ENCODE measurements around the gene SERPINA9.
"Not testable (repeated sequence)": the region's sequence is repeated elsewhere in the genome, so short reads cannot be mapped to it uniquely, and the experiment has no call there.

The SERPINA9 gene

DNA sequence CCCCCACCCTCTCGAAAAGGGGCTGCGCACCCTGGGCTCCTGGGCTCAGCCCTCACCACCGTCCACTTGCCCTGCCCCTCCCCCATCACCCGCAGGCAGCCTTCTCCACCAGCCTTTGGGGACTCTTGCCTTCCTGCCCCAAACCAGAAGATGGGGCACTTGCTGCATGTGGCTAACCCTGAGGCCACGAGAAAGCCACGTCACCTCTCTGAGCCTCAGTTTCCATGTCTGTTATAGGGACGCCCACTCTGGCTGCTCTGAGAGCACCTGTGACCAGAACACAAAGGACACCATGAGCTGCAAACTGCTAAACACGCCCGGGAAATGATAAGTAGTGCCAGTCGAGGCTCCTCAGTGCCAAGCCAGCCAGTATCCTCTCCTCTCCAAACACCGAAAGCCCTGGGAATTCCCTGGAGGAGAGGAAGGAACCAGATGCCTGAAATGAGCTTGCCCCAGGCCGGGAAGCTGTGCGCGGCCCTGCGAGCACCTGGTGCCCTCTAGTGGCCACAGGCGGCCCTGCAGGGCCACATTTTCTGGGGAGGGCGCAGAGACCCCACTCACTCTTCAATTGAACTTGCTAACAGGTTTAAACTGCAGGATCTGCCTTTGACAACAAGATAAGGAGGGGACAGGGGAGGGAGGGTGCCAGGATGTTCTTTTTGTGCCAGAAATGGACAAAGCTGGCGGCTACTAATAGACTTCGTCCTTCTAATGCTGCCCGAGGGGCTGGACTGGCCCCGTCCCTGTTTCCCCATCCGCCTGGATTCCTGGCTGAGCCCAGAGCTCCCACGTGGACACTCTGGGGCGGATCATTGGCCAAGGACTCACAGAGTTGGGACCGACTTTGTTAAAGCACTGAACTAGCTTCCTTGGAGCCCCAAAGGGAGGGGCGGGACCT lies 10.2 kb upstream of the SERPINA9 start:
- DNase-seq = peak; percentile 56

DNA sequence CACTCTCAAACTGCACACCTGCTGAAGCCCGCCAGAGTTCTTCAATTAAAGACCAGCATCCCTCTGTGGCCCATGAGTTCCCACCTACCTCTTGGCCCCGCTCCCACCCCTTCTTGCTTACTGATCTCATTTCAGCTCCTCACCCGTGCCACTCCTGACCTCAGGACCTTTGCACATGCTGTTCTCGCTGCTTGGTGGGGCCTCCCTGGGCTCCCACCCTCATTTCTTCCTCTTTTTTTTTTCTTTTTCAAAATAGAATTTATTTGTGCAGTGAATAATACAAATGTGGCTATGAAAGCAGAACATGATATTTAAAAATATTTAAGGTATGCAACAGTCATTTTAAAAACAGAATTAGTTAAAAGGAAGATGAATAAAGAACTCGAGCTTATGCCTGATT lies 8.5 kb upstream of the SERPINA9 start:
- no peak for DNase-seq

DNA sequence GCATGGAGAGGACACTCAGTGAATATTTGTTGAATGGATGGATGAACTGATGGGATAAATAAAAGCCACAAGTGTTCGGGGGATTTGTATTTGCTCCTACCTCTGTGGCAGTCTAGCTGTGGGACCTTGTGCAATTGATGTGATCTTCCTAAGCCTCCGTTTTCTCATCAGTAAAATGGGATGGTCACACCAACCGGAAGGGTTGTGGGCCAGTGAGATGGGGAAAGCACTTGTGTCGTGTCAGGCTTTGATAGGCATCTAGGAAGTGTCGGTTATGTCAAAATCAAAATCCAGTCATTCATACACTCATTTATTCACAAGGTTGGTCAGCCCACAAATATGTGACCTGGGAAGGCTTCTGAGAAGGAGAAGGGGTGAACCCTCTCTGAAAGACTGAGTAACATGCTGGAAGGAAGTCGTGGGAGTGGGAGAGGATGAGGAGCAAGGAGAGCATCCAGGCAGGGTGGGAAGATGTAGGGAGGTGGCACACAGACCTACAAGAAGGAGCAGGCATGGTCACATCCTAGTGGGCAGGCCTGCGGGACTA lies 7.8 kb upstream of the SERPINA9 start:
- DNase-seq = no peak

DNA sequence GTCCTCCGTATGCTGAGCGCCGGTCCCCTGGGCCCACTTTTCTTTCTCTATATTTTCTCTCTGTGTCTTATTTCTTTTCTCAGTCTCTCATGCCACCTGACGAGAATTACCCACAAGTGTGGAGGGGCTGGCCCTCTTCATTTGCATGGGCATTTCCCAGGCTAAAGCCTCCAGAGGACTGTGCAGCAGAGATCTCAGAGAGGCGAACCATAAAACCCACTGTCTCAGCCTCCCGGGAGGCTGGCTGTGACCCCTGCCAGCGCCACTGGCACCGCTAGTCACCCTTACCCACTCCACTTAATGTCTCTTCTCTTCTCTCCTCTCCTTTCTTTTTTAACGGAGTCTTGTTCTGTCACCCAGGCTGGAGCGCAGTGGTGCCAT lies 7.1 kb upstream of the SERPINA9 start:
- DNase-seq = no peak

DNA sequence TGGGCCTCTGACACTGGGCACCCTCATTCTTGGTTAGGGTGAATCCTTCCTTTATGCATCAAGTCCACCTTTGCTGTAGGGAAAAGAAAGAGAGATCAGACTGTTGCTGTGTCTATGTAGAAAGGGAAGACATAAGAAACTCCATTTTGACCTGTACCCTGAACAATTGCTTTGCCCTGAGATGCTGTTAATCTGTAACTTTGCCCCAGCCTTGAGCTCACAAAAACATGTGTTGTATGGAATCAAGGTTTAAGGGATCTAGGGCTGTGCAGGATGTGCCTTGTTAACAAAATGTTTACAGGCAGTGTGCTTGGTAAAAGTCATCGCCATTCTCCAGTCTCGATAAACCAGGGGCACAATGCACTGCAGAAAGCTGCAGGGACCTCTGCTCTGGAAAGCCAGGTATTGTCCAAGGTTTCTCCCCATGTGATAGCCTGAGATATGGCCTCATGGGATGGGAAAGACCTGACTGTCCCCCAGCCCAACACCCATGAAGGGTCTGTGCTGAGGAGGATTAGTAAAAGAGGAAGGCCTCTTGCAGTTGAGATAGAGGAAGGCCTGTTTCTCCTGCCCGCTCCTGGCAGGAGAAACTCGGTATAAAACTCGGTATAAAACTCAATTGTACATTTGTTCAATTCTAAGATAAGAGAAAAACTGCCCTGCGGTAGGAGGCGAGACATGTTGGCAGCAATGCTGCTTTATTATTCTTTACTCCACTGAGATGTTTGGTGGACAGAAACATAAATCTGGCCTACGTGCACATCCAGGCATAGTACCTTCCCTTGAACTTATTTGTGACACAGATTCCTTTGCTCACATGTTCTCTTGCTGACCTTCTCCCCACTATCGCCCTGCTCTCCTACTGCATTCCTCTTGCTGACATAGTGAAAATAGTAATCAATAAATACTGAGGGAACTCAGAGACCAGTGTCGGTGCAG lies 6.4 kb upstream of the SERPINA9 start:
- not testable (repeated sequence) for DNase-seq

DNA sequence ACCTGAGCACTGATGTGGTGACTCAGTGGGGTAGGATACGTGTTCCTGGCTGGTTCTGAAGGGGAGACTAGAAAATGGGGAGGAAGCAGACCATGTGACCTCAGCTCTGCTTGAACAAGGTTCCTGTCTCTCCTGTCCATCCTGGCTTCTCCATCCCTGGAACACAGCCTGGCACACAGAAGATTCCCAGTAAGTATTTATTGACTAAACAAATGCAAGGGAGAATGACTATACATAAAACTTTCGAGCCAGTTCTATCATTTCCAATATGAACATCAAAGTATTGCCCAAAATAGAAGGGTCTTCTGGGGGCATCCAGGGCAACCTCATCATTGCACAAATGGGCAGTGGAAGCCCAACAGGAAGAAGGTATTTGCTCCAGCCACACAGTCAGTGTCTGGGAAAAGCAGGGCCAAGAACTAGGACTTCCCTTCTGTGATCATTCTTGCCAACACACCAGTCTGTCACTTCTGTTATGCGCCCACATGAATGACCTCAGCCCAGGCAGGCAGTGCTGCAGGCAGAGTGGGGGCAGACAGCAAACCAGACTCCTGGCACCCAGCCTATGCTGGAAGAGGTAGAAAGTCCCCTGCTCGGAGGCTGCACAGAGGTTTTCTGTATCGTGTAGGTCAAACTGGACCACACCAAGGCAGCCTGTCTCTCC lies 5.6 kb upstream of the SERPINA9 start:
- DNase-seq = no peak

DNA sequence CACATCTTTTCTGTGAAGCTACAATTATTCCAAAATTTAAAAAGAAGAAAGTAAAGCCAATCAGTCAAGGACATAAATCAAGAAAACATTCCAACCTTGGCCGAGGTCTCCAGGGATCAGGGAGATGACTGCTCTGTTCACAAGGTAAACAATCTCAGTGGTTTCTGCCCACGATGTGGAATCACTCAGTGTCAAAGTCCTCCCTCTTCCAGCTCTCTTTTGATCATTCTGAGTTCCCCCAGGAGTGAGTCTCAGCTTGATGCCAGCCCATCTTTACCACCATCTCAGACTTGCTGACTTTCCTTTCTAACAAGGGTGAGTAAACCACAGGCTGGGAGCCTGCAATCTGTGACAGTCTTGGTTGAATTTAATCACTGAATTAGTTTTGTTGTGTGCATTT lies 4.8 kb upstream of the SERPINA9 start:
- no peak for DNase-seq

DNA sequence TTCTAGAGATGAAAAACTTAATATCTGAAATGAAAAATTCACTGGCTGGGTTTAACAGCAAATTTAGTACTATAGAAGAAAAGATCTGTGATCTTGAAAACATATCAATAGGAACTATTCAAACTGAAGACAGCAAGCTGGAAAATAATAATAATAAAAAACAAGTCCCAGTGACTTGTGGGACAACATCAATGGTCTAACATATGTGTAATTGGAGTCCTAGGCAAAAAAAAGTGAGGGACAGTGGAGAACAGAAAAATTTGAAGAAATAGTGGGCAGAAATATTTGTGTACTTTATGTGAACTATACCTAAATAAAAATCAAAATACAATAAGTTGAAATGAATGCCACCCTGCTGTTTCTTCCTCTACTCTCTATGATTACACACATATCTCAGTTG lies 2.4 kb upstream of the SERPINA9 start:
- DNase-seq = no peak

DNA sequence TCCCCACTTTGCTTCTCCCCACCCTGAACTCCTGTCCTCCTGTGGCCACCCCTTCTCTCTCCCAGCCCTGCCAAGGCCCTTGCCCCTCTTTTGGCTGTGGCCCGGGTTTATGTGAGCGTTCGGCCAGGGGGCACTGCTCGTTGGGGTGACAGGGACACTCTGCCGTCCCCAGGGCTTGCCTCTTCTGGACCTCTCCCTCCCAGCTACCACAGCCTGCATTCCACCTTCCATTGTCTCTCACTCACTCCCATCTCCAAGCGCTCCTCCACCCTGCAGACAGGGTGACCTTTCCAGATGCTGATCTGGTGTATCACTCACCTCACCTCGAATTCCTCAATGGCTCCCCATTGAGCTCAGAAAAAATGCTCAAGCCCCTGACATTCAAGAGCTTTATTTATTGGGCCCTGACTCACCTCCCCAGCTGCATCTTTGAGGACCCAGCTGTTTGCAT lies 1.4 kb downstream of the SERPINA9 start:
- no peak for DNase-seq

DNA sequence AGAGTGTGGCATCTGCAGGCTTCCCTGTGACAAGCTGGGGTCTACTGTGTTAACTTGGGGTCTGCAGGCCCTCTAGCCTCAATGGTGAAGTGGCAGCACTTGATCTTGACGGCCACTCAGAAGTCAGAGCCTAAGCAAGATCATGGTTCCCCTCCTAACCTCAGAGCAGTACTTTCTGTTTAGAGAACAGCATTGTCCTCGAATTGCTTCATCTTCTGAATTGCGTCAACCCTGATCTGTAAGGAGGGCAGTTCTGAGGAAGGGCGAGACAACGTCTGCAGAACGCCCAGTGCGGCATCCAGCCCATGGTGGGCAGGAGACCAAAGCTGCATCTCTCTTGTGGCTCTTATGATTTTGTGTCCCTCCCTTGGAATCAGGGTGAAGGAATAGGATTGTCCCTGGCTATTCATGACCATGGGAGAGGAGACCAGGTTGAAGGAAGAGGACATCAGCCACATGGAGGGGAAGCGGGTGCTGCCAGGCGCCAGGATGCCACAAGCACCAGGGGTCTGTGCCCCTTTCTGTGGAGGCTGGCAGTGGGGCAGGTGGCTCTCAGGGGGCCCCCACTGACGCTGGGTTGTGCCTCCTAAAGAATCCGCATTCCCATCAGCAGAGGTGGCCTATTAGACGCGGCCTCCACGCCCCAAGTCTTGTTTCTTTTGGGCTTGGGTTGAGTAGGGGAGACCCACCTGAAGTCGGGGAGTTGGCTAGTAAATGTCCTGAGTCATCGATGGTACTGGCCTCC lies 2.2 kb downstream of the SERPINA9 start:
- no peak for DNase-seq

DNA sequence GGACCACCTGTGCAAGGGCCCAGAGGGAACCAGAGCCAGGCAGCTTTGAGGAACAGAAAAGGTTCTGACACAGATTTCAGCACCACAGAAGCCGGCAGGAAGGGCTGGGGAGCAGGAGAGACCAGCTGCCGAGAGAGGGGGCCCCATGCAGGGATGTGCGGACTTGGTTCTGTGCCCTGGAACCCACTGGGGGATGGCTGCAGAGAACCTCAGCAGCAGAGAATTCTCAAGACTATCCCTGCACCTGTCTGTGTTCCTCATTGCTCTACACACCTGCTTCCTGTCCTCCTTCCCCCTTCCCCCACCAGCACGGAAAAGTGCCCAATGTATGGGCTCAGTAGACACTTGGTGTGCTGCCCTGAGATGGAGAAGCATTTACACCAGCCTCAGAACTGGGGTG lies 3.2 kb downstream of the SERPINA9 start:
- DNase-seq = no peak

DNA sequence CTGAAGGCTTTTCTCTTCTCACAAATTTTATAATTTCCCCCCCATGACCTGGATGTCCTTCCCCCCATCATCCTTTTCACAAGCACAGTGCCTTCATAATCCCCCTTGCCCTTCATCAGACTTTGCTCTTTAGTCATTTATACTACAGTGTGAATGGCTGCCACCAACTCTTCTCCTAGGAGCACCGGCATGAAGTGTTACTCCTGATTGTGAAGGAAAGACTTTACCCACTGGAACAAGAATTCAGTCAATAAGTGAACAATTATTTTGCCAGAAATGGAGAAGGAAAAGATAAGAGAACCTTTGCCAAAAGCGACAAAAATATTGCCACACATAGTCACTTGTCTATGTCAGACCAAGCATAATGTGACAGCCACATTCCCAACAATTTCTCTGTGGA lies 5.0 kb downstream of the SERPINA9 start:
- no peak for DNase-seq

DNA sequence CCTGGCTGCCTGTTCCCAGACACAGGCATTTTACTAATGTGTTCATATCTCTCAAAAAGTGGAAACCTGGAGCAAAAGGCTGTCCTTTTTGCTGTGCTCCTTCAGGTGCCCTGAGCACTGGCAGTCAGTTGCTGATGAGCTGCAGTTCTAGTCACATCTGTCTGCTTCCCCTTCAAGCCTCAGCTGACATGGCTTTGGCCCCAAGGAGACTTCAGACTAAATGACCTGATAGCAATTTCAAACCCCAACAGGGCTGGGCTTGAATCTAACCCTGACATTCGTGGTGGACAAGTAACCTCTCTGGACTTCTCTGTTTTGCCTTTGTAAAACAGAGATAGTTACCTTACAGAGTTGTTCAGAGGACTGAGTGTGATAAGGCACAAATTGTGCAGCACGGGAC lies 5.7 kb downstream of the SERPINA9 start:
- no peak for DNase-seq

DNA sequence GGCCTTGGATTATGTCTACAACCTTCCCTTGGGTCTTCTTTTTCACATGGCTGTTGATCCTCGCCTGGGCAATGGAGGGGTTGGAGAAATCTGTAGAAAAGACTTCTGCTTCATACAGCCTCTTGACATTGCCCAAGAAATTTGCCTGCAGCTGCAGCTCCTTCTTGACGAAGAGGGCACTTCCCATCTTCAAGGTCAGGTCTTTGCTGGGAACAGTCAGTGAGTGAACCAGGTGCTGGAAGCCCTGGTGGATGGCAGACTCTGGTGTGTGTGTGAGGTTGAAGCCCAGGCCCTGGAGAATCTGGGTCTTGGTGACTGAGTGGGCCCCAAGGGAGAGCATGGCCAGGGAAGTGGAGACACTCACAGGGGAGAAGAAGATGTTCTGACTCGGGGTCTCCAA lies 6.7 kb downstream of the SERPINA9 start:
- DNase-seq = no peak

DNA sequence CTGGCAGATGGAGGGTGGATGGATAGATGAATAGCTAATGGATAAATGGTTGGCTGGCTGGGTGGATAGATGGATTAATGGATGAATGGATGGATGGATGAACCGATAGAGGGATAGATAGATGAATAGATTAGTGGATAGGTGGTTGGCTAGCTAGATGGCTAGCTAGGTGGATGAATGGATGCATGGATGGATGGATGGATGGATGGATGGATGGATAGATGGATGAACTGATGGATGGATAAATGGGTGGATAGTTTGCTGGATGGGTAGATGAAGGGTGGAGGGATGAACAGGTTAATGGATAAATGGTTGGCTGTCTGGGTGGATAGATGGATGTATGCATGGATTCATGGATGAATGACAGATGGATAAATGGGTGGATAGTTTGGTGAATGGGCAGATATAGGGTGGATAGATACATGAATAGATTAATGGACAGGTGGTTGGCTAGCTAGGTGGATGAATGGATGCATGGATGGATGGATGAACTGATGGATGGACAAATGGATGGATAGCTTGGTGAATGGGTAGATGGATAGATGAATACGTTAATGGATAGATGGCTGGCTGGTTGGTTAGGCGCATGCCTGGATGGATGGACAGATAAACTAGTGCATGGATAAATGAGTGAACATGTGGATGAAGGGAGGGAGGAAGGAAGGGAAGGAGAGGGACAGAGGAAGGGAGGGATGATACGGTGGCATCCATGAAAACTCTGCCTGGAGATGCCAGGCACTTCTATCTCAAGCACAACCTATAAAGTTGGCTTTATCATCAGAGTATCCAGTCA lies 8.1 kb downstream of the SERPINA9 start:
- no peak for DNase-seq

DNA sequence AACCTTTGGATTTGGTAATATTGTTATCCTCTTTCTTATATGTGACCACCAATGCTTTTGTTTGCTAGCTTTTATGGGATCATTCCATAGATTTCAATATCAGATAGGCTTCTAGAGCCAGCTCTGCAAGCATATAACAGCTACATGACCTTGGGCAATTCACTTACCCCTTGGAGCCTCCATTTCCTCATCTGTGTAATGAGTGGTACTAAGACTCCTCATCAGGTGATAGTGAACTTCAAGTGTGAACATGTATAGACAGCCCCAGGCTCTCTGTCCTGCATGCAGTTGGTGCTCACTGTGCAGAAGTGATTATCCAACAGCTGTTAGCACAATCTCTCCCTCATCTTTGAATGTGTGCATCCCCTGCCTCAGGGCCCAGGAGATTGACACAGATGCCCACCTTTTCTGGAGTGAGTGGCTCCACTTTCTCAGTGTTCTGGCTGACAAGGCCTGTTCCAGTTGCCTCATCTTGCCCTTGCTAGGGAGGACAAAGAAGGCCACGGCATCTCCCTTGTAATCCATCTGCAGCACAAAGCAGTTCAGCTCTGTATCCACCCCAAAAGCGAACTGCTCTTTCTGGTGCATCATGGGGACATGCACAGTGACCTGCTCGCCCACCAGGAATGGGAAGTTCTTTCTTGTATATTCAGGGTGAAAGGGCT lies 9.2 kb downstream of the SERPINA9 start:
- no peak for DNase-seq

DNA sequence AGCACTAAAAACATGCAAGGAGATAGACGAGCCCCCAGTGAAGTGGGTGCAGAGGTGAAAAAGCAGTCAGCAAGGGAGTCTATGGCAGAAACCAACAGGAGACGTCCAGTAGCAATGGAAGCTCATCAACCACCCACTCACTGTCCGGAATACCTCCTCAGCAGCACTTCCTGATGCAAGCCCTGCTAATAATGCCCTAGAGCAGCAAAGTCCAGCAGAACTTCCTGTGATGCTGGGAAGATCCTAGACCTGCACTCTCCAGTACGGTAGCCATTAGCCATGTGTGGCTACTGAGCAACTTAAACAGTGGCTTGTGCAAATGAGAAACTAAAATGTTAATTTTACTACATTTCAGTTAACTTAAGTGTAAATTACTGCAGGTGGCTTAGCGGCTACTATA lies 11.0 kb downstream of the SERPINA9 start:
- DNase-seq = no peak

DNA sequence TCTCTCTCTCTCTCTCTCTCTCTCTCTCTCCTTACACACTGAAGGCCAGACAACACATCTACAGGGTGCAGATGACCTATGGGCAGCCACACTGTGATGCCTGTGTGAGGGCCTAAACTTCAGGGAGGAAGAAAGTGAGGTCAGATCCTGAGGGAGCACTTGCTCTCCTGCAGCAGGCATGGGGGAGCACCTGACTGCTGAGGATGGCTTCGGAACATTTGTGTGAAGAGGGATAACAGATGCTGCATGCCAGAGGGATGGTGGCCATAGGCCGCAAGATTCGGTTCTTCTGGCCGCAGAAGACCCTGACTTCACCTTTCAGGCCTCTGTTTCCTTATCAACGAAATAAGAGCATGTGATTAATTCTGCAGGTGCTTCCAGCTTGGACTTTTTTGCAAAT lies 11.7 kb downstream of the SERPINA9 start:
- DNase-seq = no peak

DNA sequence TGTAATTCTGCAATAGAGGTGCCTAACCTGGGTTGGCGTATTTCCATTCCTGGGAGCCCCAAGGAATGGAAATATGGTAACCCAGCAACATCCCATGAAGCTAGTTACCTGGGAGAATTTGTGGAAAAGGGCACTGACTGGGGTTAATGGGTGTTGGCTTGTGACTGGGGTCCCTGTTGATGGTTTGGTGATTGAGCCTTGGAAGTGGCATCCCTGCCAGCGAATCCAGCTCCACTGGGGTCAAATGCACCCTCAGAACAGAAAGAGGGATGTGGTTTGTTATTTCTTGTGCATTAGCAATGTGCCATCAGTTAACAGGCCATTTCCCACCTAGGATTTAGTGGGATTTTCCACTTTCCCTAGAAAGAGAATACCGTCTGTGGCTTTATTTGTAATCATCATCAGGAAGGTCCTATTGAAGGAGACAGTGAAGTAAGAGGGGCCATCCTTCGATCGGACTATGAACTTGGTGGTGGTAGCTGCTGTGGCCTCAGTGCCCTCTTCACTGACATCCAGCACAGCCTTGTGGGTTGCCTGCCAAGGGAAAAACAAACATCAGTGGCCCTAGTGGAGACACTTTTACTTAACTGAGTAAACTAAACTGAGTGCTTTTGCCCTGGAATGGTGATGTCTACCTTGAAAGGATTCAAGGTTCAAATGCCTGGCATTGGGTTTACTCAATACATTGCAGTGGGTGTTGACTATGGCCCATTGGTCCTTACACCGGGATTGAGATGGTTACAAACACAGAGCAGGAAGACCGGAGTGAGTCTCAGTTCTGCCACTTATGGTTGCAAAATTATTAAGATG lies 13.0 kb downstream of the SERPINA9 start:
- DNase-seq = no peak

DNA sequence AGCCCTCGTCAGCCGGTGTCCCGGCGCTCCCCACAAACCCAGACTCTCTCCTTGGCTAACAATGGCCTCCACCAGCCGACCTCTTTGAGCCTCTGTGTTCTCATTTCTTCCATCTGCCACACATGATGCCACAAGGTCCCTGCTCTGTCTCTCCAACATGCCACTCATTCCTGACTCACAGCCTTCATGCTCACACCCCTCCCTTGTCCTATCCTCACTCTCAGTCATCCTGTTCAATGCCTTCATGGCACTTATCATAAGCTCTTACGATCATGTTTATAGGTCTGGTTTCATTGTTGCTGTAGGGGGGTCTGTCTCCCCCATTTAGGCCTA lies 13.8 kb downstream of the SERPINA9 start:
- DNase-seq = no peak
